C4-2B (cell line): ENCODE measurements around the gene CDK18.
A peak's percentile ranks its signal among the peaks of the same experiment; 100 is the strongest.

Experiments
- H3K27ac ChIP-seq: fragments of 450-650 bp; 2 replicates; pipeline ENCODE4 v1.5.1; 2017
- CTCF ChIP-seq: fragments of 450-650 bp; conservative IDR thresholded peaks from 2 replicates; pipeline ENCODE4 v1.5.1; 2017; ENCODE audit warnings: mild to moderate bottlenecking
- ZFX ChIP-seq: fragments of 450-650 bp; IDR thresholded peaks from 2 replicates; pipeline ENCODE4 v1.6.1; 2017

The CDK18 gene

GRCh38 chr1:205565799-205566198 is 61.3 kb downstream of the CDK18 start:
- H3K27ac ChIP-seq: peak overlapping the region; percentile 75; the same call in 1 of the 2 replicates
- TF ChIP-seq ZFX: no peak
- no peak for TF ChIP-seq CTCF

DNA sequence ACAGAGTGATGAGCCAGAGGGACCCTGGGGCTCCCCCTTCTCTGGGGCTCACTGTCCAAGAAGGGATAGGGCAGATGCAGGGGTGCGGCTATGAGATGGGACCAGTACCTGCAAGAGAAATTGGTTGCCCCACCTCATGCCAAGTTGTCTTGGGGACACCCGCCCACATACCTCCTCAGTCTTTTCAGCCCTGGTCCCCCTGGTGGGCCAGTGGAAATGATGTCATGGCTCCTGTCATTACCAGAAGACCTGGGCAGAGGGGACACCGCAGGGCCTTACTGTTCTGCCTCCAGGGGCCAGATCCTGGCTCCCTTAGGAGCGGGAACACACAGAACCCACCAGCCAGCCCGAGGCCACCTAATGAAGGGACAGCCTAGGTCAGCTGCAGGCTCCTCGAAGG is 63.2 kb downstream of the CDK18 start:
- no peak overlapping the region for H3K27ac ChIP-seq
- TF ChIP-seq ZFX: no peak

GRCh38 chr1:205568135-205568468 is 63.6 kb downstream of the CDK18 start:
- H3K27ac ChIP-seq: no peak overlapping the region
- TF ChIP-seq CTCF (no peak), ZFX (no peak)

GRCh38 chr1:205568469-205569361 is 64.2 kb downstream of the CDK18 start:
- TF ChIP-seq CTCF (no peak), ZFX (no peak)
- H3K27ac ChIP-seq: no peak overlapping the region

DNA sequence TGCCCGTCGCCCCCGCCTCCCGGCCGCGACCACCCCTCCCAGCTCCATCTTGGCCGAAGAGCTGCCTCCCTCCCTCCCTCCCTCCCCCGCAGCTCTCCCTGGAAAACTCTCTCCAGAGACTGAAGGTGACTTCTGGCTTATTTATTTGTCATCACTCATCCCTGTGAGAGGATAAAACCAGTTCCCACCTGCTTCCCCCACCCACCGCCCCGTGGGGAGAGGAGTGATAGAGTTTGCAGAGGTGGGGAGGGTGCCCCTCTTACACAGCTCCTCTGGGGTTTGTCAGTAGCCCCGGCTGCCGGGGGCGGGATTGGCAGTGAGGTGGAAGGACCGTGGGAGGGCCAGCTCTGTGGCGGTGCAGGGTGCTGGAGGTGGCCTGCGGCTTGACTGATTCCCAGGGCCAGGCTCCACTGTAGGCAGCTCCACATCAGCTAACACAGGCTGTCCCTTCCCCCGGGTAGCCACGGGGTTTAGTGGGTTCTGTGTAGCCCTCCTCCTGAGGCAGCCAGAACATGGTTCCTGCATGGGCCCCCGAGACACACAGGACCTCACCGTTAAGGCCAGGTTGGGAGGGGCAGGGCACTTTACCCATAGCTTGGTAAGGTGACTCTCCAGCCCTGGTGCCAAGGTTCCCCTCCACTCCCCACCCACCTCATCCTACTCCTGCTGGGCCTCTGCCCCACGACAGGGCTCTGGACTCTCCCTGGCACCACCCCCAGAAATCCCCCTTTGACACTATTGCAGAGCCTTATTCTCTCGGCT is 65.1 kb downstream of the CDK18 start:
- no peak overlapping the region for H3K27ac ChIP-seq

GRCh38 chr1:205570173-205570501 is 65.7 kb downstream of the CDK18 start:
- no peak for TF ChIP-seq ZFX
- no peak for TF ChIP-seq CTCF
- no peak overlapping the region for H3K27ac ChIP-seq

More for the DNA sequence above, 65.1 kb downstream of the CDK18 start:
- no peak for TF ChIP-seq ZFX
- TF ChIP-seq CTCF: no peak

- TF ChIP-seq CTCF (no peak), ZFX (no peak)
- no peak overlapping the region for H3K27ac ChIP-seq
These were observed 66.5 kb downstream of the CDK18 start for GRCh38 chr1:205570796-205571537.
